ENCODE data around the gene SPATA22.

- TF ChIP-seq NONO (IDR thresholded peaks at IDR 0.05; ENCODE audit: low read depth in 2 of 2, low read length in 1 of 2) (no peak), ATF3 (IDR thresholded peaks at IDR 0.05) (no peak), ATF3 (CRISPR knock-in tag; conservative IDR thresholded peaks at IDR 0.05) (no peak), POLR2A (conservative IDR thresholded peaks at IDR 0.05) (no peak), SMARCE1 (IDR thresholded peaks at IDR 0.05) (no peak)
These were observed 518 bp upstream of the SPATA22 start for GRCh38 chr17:3472137-3472536.
